Femur (tissue), 1 donor: ENCODE results near the gene SPACA4.
A peak's percentile ranks its signal among the peaks of the same experiment; 100 is the strongest.

Experiments used
- DNase-seq: peaks from one replicate; pipeline ENCODE4 v3.0.0-alpha.2; 2017

SPACA4 gene

GRCh38 chr19:48598996-48599700 is 7.4 kb upstream of the SPACA4 start:
- DNase-seq: peak; percentile 13

DNA sequence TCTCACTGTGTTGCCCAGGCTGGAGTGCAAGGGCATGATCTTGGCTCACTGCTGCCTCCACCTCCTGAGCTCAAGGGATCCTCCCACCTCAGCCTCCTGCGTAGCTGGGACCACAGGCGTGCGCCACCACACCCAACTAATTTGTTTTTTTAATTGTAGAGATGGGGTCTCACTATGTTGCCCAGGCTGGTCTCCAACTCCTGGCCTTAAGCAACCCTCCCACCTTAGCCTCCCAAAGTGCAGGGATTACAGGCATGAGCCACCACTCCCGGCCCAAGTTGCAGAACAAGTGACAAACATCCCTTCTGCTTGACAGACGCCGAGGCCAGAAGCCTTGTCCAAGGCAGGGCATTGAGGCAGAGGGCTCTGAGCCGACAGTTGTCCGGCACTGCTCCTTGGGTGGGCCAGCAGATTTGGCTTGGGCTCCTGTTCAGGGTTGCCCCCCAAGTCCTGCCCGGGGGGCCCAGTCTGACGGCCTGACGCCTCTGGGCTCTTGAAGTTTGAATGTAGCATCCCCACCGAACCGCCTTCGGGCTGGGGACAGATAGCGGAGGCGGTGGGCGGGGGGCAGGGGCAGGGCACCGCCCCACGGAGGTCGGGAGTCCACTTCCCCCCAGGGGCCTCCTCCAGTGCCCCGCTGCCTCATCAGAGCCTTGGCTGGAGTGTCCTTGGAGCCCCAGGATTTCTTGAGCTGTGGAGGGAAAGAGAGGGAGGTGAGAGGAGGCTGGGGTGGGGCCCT is 5.7 kb upstream of the SPACA4 start:
- DNase-seq: peak; percentile 10

DNA sequence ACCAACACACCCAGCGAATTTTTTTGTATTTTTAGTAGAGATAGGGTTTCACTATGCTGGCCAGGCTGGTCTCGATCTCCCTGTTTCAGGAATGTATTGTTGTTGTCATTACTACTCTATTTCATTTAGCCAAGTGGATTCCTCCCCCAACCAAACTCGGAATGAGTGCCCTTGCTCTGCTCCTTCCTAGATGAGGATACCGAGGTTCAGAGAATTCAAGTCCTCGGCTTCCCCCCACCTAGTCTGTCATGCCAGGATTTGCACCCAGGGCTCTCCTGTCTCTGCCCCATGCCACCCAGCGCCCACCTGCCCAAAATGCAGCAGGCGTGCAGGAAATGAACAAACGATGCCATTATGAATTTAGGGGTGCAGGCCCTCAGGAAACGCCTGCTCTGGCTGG is 3.5 kb upstream of the SPACA4 start:
- DNase-seq: no peak

- DNase-seq: no peak
Observed at GRCh38 chr19:48603449-48603848, 3.1 kb upstream of the SPACA4 start.

DNA sequence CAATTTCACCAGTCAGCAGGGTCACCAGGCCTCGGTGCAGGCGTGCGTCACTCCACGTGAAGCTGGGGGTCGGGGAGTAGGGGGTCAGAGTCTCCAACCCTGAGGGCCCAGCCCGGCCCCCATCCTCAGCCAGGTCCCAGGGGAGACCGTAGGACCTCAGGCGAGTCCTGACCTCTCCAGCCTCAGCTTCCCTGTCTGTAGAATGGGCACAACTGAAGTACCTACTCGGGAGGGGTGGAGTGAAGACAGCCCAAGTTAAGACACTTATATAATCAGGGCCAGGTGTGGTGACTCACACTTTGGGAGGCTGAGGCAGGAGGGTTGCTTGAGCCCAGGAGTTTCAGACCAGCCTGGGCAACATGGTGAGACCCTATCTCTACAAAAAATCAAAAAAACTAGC is 2.7 kb upstream of the SPACA4 start:
- no peak for DNase-seq

DNA sequence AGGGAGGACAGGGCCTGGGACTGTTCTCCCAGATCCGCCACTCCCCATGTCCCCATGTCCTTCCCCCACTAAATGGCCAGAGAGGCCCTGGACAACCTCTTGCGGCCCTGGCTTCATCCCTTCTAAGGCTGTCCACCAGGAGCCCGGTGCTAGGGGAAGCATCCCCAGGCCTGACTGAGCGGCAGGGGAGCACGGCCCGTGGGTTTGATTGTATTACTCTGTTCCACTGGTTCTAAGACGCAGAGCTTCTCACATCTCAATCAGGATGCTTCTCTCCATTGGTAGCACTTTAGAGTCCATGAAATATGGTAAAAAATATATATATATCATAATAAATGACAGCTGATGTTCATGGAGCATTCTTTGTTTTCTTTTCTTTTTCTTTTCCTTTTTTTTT is 815 bp downstream of the SPACA4 start:
- DNase-seq: no peak

DNA sequence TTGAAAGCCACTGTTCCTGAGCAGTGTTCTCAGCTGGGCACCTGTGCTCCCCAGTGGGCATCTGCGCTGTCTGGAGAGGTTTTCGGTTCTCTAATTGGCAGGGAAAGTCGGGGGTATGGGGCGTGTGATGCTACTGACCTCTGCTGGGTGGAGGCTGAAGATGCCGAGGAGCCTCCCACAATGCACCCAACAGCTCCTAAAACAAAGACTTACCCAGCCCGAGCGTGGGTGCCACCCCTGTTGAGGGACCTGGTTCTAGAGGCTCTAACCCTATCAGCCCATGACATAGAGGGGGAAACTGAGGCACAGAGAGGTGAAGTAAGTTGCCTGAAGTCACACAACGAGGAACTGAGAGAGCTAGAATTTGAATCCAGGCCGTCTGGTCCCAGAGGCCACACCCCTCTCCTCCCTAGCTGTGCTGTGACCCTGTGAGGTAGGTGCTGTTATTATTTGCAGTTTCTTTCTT is 2.3 kb downstream of the SPACA4 start:
- DNase-seq: peak; percentile 40

DNA sequence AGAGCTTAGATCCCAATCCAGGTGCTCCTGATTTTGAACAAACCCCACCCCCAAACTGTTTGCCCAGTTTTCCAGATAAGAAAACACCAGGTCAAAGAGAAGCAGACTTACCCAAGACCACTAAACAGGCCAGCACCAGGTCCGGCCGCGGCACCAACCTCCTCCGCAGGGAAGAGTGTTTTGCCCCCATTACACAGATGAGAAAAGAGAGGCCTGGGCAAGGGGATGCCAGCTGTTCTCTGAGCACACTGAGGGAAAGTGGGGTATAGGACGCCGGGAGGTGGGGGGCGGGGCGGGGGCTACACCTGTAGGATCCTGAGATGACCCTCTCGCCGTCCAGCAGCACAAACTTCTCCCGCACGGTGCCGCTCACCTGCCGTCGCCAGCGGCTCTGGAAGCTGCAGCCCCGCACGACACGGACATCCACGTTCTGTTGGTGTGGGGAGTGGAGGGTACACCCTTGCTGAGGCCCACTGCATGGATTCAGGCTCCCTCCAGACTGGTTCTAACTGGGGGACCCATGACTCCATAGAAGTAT is 3.1 kb downstream of the SPACA4 start:
- DNase-seq: peak; percentile 12

GRCh38 chr19:48611872-48612271 is 5.3 kb downstream of the SPACA4 start:
- DNase-seq: no peak

DNA sequence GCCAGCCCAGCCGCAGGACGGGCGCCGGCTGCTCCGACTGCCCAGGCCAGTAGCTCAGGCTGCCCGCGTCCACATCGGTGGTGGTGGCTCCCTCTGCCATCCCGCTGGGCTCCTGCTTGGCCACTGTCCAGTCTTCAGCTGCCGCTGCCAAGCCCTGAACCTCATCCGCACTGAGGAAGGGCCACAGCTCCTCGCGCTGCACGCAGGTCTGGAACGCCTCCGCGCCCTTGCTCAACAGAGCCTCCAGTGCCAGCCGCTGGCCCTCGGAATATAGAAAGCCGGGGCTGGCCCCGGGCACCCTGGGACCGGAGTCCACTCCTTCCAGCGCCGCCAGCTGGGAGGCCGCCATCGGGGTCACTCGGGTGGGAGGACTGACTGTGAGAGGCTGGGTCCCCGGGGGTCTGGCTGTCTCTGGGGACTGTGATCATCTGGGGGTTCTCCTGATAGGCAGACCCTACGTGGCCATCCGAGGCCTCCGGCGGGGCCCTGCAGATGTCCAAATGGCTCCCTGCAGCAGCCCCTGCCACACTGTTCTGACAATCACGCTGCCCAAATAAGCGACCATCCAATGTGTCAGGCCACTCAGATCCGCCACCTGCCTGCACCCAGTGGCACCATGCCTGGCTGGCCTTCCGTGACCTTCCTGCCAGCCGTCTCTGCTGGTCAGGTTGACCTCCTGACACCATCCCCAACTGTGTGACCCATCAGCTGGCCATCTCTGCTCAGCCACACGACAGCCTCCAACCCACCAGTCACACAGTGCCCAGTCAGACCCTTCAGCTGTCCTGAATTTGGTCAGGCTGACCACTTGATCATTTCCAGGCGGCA is 6.7 kb downstream of the SPACA4 start:
- DNase-seq: no peak

DNA sequence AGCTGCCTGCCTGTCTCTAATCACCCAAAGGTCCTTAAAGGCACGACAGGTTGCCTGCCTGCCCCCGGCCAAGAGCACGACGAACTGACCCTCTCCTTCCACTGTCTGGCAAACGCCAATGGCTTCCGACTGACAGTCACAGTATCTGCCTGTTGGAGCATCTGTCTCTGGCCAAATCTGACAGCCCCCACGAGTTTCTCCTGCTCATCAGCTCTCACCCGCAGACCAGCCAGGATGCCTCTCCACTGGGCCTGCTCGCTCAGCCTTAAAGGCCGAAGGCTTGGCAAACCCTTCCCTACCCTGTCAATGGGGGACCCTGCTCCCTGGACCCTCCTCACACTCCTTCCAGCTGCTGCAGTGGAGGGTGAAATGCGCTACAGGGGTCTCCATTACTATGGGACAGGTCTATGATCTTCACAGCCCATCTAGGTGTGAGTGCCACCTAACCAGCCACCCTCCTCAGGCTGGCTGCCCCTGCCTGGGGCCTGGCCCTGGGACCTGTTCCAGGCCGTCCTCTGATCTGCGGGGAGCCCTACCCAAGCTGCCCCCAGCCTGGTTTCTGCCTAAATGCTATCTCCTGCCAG is 7.4 kb downstream of the SPACA4 start:
- no peak for DNase-seq

GRCh38 chr19:48614436-48615230 is 8.1 kb downstream of the SPACA4 start, which contains the start of gene FAM83E:
FAM83E (minus strand) TSS chr19:48615076; CDS start chr19:48613372, 1,704 bp downstream.
- no peak for DNase-seq

DNA sequence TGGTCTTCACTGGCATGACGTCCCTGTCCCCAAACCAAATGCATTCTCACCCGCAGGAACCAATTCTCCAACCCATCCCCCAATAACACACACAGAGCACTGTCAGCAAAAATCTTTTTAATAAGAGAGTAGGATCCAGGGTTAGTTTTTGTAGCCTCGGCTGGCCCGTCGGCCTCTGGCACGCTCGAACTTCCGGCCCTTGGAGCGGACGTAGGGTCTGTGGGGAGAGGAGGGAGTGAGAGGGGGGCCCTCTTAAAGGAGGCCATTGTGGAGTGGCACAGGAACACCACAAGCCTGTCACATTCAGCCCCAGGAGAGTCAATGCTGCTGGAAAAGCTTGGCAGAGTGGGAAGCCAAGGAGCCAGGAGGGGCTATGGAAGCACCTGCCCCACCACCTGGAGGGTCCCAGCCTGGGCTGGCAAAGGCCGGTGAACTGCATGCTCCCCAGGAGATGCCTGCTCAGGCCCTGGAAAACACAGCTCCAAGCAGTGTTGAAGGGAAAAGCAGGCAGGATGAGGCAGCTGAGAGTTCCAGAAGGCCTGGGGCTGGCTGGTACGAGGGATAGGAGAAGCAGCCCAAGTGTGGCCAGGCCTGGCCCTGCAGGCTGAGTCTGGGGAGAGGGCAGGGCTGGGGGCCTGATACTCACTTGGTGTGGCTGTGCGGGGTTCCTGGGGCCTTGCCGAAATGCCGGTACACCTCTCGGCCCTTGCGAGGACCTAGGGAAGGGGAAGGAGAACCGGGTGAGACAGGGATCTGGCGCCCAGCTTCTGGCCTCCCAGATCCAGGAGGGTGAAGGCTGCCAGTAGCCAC is 8.9 kb downstream of the SPACA4 start:
- no peak for DNase-seq

GRCh38 chr19:48616041-48616436 is 9.5 kb downstream of the SPACA4 start:
- DNase-seq: no peak

DNA sequence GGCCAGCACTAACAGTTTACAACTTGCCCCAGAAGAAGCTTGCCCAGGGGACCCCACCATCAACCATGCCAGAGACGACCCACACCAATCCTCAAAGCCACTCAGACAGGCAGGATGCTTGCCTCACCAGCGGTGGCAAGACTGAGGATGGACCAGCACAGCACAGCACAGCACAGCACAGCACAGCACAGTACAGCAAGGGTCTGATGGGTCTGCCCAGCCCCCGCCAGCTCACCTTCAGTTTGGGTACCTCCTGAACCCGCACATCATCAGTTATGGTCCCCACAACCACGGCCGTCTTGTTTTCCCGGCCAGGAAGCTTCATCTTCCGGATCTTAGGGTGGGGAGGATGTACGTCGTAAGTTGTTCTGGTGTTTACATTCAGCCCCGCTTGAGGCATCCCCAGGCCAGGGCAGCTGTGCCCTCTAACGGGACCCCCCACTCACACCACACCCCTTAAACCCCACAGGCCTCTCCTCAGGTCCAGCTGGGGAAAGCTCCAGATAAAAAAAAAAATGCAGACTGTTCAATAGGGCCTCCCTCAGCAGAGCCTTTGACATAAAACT is 10.0 kb downstream of the SPACA4 start:
- DNase-seq: no peak

DNA sequence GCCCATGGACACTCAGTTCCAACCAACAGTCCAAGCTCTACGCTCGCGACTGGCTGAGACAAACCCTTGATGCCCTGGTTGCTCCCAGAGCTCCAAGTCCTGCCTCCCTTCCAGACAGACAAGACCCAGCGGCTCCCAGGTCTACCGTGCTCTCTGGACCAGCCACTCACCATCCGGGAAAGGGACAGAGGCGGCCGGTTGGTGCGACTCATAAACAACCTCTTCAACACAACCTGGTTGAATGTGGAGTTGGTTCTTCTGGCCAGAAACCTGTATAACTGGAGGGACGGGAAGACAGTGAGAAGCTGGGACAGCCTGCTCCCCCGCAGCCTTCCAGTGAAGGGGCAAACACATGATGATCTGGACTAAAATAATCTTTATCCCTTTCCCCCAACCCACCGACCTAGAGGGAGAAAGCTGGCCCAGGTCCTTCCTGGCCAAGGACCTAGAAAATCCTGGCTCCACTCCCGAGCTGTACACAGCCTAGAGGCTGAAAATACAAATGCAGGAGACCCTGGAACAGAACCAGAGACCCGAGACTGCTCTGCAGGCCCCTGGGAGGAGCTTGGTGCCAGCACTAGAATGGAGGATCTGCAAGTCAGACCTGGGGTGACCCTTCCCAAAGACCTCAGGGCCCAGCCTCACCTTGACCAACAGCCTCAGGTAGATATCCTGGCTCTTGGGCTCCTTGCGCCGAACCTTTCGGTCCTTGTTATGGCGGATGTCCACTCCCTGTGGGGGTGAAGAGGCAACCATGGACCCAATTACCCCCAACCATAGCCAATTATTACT is 10.8 kb downstream of the SPACA4 start:
- peak; percentile 47 for DNase-seq

GRCh38 chr19:48618278-48618915 is 11.9 kb downstream of the SPACA4 start:
- DNase-seq: no peak

DNA sequence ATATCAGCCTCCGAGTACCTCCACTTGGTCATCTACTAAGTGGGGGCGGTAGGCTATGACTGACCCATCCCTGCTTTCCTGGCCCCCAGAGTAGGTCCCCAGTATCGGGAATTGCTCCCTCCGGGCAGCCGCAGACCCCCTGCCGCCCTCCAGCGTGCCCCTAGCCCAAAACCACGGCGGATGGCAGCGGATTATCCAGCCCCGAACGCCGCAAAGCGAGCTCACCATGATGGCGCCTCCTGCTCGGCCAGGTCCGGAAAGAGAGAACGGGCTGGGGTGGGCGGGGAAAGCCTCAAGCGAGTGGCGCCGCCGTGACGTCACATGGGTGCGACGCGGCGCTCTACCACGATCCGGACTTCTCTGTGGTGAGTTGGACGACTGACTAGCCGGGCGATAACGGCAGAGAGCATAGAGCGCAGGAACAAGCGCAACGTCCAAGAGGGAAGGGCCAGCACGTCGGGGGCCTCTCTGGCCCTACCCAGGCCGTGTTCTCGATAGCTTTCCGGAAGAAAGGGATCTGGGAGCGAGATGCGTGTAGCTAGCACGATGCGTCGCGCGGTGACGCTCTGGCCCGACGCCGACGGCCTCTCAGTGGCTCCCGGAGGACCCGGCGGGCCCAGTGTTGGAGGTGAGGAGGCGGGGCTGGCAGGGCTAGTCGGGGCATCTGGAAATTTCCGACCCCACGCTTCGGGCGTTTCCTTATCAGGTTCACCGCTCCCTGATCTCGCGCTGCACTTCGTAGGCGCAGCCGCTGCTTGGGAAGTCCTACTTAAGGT is 12.6 kb downstream of the SPACA4 start, which contains the start of the genes RPL18 and SPHK2:
RPL18 (minus strand) TSS at position 263 of the 776 bp plus-strand sequence; CDS start at position 228, 35 bp downstream.
SPHK2 (plus strand) TSS at position 591 of the 776 bp plus-strand sequence. CDS start 1,009 bp downstream, outside the sequence.
- peak; percentile 99 for DNase-seq
